ENCODE measurements around the gene TRIM27.
A peak's percentile ranks its signal among the peaks of the same experiment; 100 is the strongest.
"Not testable (repeated sequence)": the region's sequence is repeated elsewhere in the genome, so short reads cannot be mapped to it uniquely, and the experiment has no call there.

The TRIM27 gene

GRCh38 chr6:28943557-28944411, 20.0 kb upstream of the TRIM27 start:
- DNase-seq (ENCODE audit: low read depth in 3 of 3, low spot score in 1 of 3) = peak in 1 of 3 donors; percentile 65

- no peak for DNase-seq (ENCODE audit: low read depth in 3 of 3, low spot score in 1 of 3)
These were observed 19.4 kb upstream of the TRIM27 start for GRCh38 chr6:28943223-28943556.

- DNase-seq (ENCODE audit: low read depth in 3 of 3, low spot score in 1 of 3) = no peak
These were observed 18.1 kb upstream of the TRIM27 start for GRCh38 chr6:28941684-28942448.

- DNase-seq (ENCODE audit: low read depth in 3 of 3, low spot score in 1 of 3) = peak in 2 of 3 donors; percentile 57 to 62
These were observed 17.3 kb upstream of the TRIM27 start for GRCh38 chr6:28940858-28941683.

- no peak for DNase-seq (ENCODE audit: low read depth in 3 of 3, low spot score in 1 of 3)
These were observed 16.6 kb upstream of the TRIM27 start for GRCh38 chr6:28940294-28940857.

- DNase-seq (ENCODE audit: low read depth in 3 of 3, low spot score in 1 of 3) = no peak
These were observed 9.3 kb upstream of the TRIM27 start for GRCh38 chr6:28933069-28933468.

- no peak for DNase-seq (ENCODE audit: low read depth in 3 of 3, low spot score in 1 of 3)
These were observed 6.3 kb upstream of the TRIM27 start for GRCh38 chr6:28929887-28930620.

GRCh38 chr6:28929339-28929738, 5.6 kb upstream of the TRIM27 start:
- DNase-seq (ENCODE audit: low read depth in 3 of 3, low spot score in 1 of 3) = not testable (repeated sequence)

- no peak for DNase-seq (ENCODE audit: low read depth in 3 of 3, low spot score in 1 of 3)
These were observed 4.1 kb upstream of the TRIM27 start for GRCh38 chr6:28927846-28928245.

- DNase-seq (ENCODE audit: low read depth in 3 of 3, low spot score in 1 of 3) = no peak
These were observed 916 bp downstream of the TRIM27 start for GRCh38 chr6:28922821-28923317.

GRCh38 chr6:28922004-28922820, 1.6 kb downstream of the TRIM27 start:
- no peak for DNase-seq (ENCODE audit: low read depth in 3 of 3, low spot score in 1 of 3)

- no peak for DNase-seq (ENCODE audit: low read depth in 3 of 3, low spot score in 1 of 3)
These were observed 3.5 kb downstream of the TRIM27 start for GRCh38 chr6:28920281-28920680.

GRCh38 chr6:28914941-28915340, 8.8 kb downstream of the TRIM27 start:
- no peak for DNase-seq (ENCODE audit: low read depth in 3 of 3, low spot score in 1 of 3)

- DNase-seq (ENCODE audit: low read depth in 3 of 3, low spot score in 1 of 3) = no peak
These were observed 12.7 kb downstream of the TRIM27 start for GRCh38 chr6:28910901-28911690.

GRCh38 chr6:28907394-28907793, 16.4 kb downstream of the TRIM27 start:
- DNase-seq (ENCODE audit: low read depth in 3 of 3, low spot score in 1 of 3) = no peak

GRCh38 chr6:28906669-28907068, 17.1 kb downstream of the TRIM27 start:
- DNase-seq (ENCODE audit: low read depth in 3 of 3, low spot score in 1 of 3) = no peak

GRCh38 chr6:28903686-28904085, 20.1 kb downstream of the TRIM27 start:
- no peak for DNase-seq (ENCODE audit: low read depth in 3 of 3, low spot score in 1 of 3)

- no peak for DNase-seq (ENCODE audit: low read depth in 3 of 3, low spot score in 1 of 3)
These were observed 22.0 kb downstream of the TRIM27 start for GRCh38 chr6:28901831-28902230.

Data from stimulated activated CD4-positive, alpha-beta T cell treated with anti-CD3 and anti-CD28 coated beads, TNF-alpha, amount 100 ng/mL, for 1 hour (primary cell).